CD4-positive, alpha-beta T cell (primary cell): ENCODE measurements around the gene SPTLC2. TPM values are rescaled to one million over a fixed set of nuclear protein-coding genes. Genes with fewer than 3 reads are reported as not detected.

Source experiments
- ATAC-seq: fragments of 200-7000 bp; cut with Tn5 transposase; one replicate; pipeline ENCODE4 v1.10.0; 2022; ENCODE audit warnings: mild to moderate bottlenecking; ENCODE audit not compliant: poor library complexity
- CTCF ChIA-PET: fragments of 350-600 bp; sonication (Branson Sonifier 250); formaldehyde crosslinking; loops from one replicate; lab custom pipeline; 2021; ENCODE audit warnings: antibody characterized with exemption, inconsistent platforms; lab: Charles Lee
- POLR2A ChIA-PET: fragments of 350-600 bp; sonication (Branson Sonifier 250); formaldehyde crosslinking; loops from one replicate; lab custom pipeline; 2021; ENCODE audit warnings: antibody characterized with exemption, inconsistent platforms; lab: Charles Lee
- DNase-seq, 14 experiments: peaks; one replicate each; pipeline ENCODE4 v3.0.0-alpha.2; 2013 to 2020; ENCODE audit warnings: mixed read lengths in 2 of 14
- H3K27ac ChIP-seq, 2 donors: one replicate each; pipeline versions ENCODE4 v1.5.1 to v1.7.0; 2013; ENCODE audit warnings: low read length in 2 of 2, low read depth in 1 of 2, mild to moderate bottlenecking in 1 of 2
- H3K27me3 ChIP-seq, 2 experiments: 1 replicate in 1 of 2; 2 replicates in 1 of 2; pipeline versions ENCODE4 v1.6.1 to v1.7.0; 2013; ENCODE audit warnings: low read length in 2 of 2, control low read depth in 1 of 2, mild to moderate bottlenecking in 1 of 2, moderate library complexity in 1 of 2; ENCODE audit not compliant: insufficient read depth in 2 of 2, control insufficient read depth in 1 of 2
- H3K36me3 ChIP-seq: one replicate; pipeline ENCODE4 v1.6.1; 2013; ENCODE audit warnings: low read length, control low read depth; ENCODE audit not compliant: insufficient read depth
- H3K4me1 ChIP-seq: one replicate; pipeline ENCODE4 v1.6.1; 2013; ENCODE audit warnings: low read length, control low read depth; ENCODE audit not compliant: insufficient read depth
- H3K4me3 ChIP-seq: one replicate; pipeline ENCODE4 v1.5.1; 2013; ENCODE audit warnings: mild to moderate bottlenecking, low read length, moderate library complexity
- H3K9me3 ChIP-seq, 2 experiments: 1 replicate in 1 of 2; 2 replicates in 1 of 2; pipeline versions ENCODE4 v1.6.1 to v1.7.0; 2013; ENCODE audit warnings: low read length in 2 of 2, mild to moderate bottlenecking in 2 of 2, control low read depth in 1 of 2, moderate library complexity in 1 of 2; ENCODE audit not compliant: control insufficient read depth in 1 of 2, insufficient read depth in 1 of 2
- H3K27ac Mint-ChIP-seq: one replicate; pipeline ENCODE4 v1.8.0; 2020; ENCODE audit warnings: mixed read lengths
- H3K27me3 Mint-ChIP-seq: one replicate; pipeline ENCODE4 v1.8.0; 2021; ENCODE audit warnings: mixed read lengths
- H3K36me3 Mint-ChIP-seq: one replicate; pipeline ENCODE4 v1.8.0; 2021; ENCODE audit warnings: low read depth, mixed read lengths
- H3K4me1 Mint-ChIP-seq: one replicate; pipeline ENCODE4 v1.8.0; 2021; ENCODE audit warnings: low read depth, mixed read lengths
- H3K4me3 Mint-ChIP-seq: one replicate; pipeline ENCODE4 v1.8.0; 2020; ENCODE audit warnings: mild to moderate bottlenecking, mixed read lengths
- H3K9me3 Mint-ChIP-seq: one replicate; pipeline ENCODE4 v1.8.0; 2020; ENCODE audit warnings: mixed read lengths
- intact Hi-C, 2 experiments: fragments of 100-400 bp; cut with DNase I in 1 of 2; cut with micrococcal nuclease in 1 of 2; formaldehyde crosslinking; loops; one replicate each; pipeline versions ENCODE4 v1.15.1 to v1.9.0; 2023 to 2025; cut with DNase I, micrococcal nuclease
- total RNA-seq, 174 experiments: library from RNA in 2 of 174; stranded (reverse) in 2 of 174; gene quantifications; one replicate each; pipeline ENCODE4 v1.2.3 and lab custom pipeline; 2021 to 2026
- TF ChIP-seq, protein P1 (sequence below): fragments of 200-600 bp; IDR thresholded peaks from one replicate; pipeline ENCODE4 v1.8.0; 2022; ENCODE audit warnings: antibody characterized with exemption, mild to moderate bottlenecking

SPTLC2 gene
- total RNA-seq, 2 experiments from 2014 or later, result 13.0 to 14.5 TPM

DNA sequence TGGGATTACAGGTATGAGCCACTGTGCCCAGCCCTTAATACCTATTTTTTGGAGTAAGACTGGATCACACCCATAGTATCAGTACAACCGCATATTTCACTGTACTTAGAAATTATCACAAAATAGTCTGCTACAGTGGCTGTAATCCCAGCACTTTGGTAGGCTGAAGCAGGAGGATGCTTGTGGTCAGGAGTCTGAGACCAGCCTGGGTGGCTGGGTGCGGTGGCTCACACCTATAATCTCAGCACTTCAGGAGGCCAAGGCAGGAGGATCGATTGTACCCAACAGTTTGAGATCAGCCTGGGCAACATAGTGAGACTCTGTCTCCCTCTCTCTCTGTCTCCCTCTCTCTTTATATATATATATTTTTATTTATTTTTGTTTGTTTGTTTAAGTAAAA lies 5.9 kb downstream of the SPTLC2 start:
- Mint-ChIP-seq H3K27ac (no peak overlapping the region), H3K36me3 (peaks cover 8% of the 10 kb centered on the region), H3K9me3 (no peaks in the 10 kb centered on the region), H3K27me3 (no peaks in the 10 kb centered on the region), H3K4me1 (peaks cover 72% of the 10 kb centered on the region), H3K4me3 (no peak overlapping the region)
- ChIA-PET CTCF (no interaction called here), POLR2A (no interaction called here)
- H3K9me3 ChIP-seq, result no peaks in the 10 kb centered on the region
- DNase-seq (no peak), ATAC-seq (no peak)
- no peaks in the 10 kb centered on the region for H3K27me3 ChIP-seq
- H3K27ac ChIP-seq, result no peak overlapping the region
- H3K4me3 ChIP-seq, result no peak overlapping the region
- H3K36me3 ChIP-seq, result no peaks in the 10 kb centered on the region
- TF ChIP-seq, protein P1, sequence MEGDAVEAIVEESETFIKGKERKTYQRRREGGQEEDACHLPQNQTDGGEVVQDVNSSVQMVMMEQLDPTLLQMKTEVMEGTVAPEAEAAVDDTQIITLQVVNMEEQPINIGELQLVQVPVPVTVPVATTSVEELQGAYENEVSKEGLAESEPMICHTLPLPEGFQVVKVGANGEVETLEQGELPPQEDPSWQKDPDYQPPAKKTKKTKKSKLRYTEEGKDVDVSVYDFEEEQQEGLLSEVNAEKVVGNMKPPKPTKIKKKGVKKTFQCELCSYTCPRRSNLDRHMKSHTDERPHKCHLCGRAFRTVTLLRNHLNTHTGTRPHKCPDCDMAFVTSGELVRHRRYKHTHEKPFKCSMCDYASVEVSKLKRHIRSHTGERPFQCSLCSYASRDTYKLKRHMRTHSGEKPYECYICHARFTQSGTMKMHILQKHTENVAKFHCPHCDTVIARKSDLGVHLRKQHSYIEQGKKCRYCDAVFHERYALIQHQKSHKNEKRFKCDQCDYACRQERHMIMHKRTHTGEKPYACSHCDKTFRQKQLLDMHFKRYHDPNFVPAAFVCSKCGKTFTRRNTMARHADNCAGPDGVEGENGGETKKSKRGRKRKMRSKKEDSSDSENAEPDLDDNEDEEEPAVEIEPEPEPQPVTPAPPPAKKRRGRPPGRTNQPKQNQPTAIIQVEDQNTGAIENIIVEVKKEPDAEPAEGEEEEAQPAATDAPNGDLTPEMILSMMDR, result no peak
- H3K4me1 ChIP-seq, result peaks cover 29% of the 10 kb centered on the region
- intact Hi-C loops, result loop anchor here in 1 of 2 experiments (10.0 kb wide), 1 partner anchor 796 kb away; the partner anchor contains the start of gene ANGEL1

DNA sequence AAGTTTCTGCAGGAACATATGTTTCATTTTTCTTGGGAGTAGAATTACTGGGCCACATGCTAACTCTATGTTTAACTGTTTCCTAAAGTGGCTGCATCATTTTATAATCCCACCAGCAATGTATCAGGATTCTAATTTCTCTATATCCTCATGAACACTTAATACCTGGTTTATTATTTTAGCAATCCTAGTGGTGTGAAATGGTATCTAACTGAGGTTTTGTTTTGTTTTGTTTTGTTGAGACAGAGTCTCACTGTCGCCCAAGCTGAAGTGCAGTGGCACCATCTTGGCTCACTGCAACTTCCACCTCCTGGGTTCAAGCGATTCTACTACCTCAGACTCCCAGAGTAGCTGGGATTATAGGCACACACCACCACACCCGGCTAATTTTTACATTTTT lies 6.5 kb downstream of the SPTLC2 start:
- TF ChIP-seq, protein P1, result no peak
- ATAC-seq, result no peak
- no peak overlapping the region for H3K4me3 Mint-ChIP-seq
- intact Hi-C loops, result loop anchor here in 1 of 2 experiments (10.0 kb wide), 1 partner anchor 795 kb away; the partner anchor contains the start of gene ANGEL1
- H3K27me3 ChIP-seq, result no peaks in the 10 kb centered on the region
- H3K4me1 Mint-ChIP-seq, result peaks cover 72% of the 10 kb centered on the region
- no peaks in the 10 kb centered on the region for H3K9me3 Mint-ChIP-seq
- no peak overlapping the region for H3K27ac Mint-ChIP-seq
- H3K9me3 ChIP-seq, result no peaks in the 10 kb centered on the region
- no peaks in the 10 kb centered on the region for H3K27me3 Mint-ChIP-seq
- H3K36me3 ChIP-seq, result no peaks in the 10 kb centered on the region
- no peak overlapping the region for H3K4me3 ChIP-seq
- ChIA-PET CTCF (no interaction called here), POLR2A (no interaction called here)
- peaks cover 2% of the 10 kb centered on the region for H3K36me3 Mint-ChIP-seq
- peaks cover 33% of the 10 kb centered on the region for H3K4me1 ChIP-seq
- no peak overlapping the region for H3K27ac ChIP-seq
- DNase-seq, result no peak

DNA sequence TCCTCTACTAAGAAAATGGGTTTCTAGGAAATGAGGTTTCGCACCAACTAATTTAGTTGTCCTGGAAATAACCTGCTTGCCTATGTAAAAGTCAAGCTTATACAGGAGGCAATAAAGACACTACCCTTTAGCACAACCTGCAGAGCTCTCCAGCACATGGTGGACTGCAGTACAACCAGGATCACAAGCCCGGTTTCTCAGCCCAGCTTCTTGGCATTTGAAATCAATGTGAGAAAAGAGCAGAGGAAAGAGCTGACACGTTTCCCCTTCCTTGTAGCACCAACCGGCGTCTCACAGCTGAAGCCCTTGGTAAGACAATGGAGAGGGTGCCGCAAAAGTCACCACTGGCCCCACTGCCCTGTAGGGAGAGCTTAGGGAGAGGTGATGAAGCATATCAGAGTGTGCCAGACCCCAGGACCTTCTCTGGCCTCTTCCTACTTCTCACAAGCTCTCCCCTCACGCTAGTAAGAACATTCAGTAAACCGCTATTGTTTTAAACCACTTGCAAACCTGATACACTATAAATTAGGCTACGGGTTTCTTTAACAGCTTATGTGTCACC lies 8.6 kb downstream of the SPTLC2 start:
- intact Hi-C loops, result no loop called here
- no peak overlapping the region for H3K27ac ChIP-seq
- POLR2A ChIA-PET, result interaction anchor here (0.8 to 1.5 kb wide), 5 partner anchors 9 to 54 kb away, joined by 3 to 7 read pairs (median 3); partner anchors contain the start of gene SPTLC2
- Mint-ChIP-seq H3K36me3 (no peaks in the 10 kb centered on the region), H3K4me1 (peaks cover 67% of the 10 kb centered on the region), H3K27me3 (no peaks in the 10 kb centered on the region), H3K4me3 (peak overlapping the region; percentile 45), H3K27ac (peak overlapping the region; percentile 65), H3K9me3 (no peaks in the 10 kb centered on the region)
- DNase-seq, result peak in 1 of 14 experiments; percentile 15
- TF ChIP-seq, protein P1, result no peak
- ATAC-seq, result peak; percentile 21
- peak overlapping the region; percentile 12 for H3K4me3 ChIP-seq
- peaks cover 31% of the 10 kb centered on the region for H3K4me1 ChIP-seq
- H3K27me3 ChIP-seq, result no peaks in the 10 kb centered on the region
- no peaks in the 10 kb centered on the region for H3K36me3 ChIP-seq
- no peaks in the 10 kb centered on the region for H3K9me3 ChIP-seq
- CTCF ChIA-PET, result interaction anchor here (0.9 to 1.0 kb wide), 2 partner anchors 10 to 61 kb away, joined by 3 read pairs; no protein-coding TSS in a partner anchor
